Liver (tissue), 3 donors: ENCODE measurements around the gene PASK.

Source experiments
- CTCF ChIP-seq: fragments of 150-350 bp; IDR thresholded peaks from 2 replicates; pipeline ENCODE4 v1.5.1; 2017; ENCODE audit warnings: improper control_type of control experiment, low read depth, low read length; ENCODE audit not compliant: missing input control
- EGR1 ChIP-seq, 2 donors: IDR thresholded peaks; 2 replicates each; pipeline ENCODE4 v1.6.1; 2016 to 2018; ENCODE audit warnings: antibody characterized with exemption in 2 of 2, low read depth in 2 of 2
- JUND ChIP-seq, 2 donors: IDR thresholded peaks; 2 replicates each; pipeline ENCODE4 v1.6.1; 2016; ENCODE audit warnings: antibody characterized with exemption in 2 of 2
- MAX ChIP-seq: IDR thresholded peaks from 2 replicates; pipeline ENCODE4 v1.6.1; 2016; ENCODE audit warnings: antibody characterized with exemption
- RXRA ChIP-seq, 2 donors: IDR thresholded peaks; 2 replicates each; pipeline ENCODE4 v1.6.1; 2017 to 2018; ENCODE audit warnings: antibody characterized with exemption in 2 of 2, mild to moderate bottlenecking in 1 of 2
- SP1 ChIP-seq: IDR thresholded peaks from 2 replicates; pipeline ENCODE4 v1.6.1; 2018; ENCODE audit warnings: antibody characterized with exemption, mild to moderate bottlenecking
- TAF1 ChIP-seq: conservative IDR thresholded peaks from 2 replicates; pipeline ENCODE4 v1.6.1; 2016; ENCODE audit warnings: antibody characterized with exemption, mild to moderate bottlenecking
- YY1 ChIP-seq: IDR thresholded peaks from 2 replicates; pipeline ENCODE4 v1.6.1; 2016; ENCODE audit warnings: antibody characterized with exemption, mild to moderate bottlenecking
- donor health status: healthy.
- donor health status: healthy.

GRCh38 chr2:241094924-241095420, 54.3 kb downstream of the PASK start:
- TF ChIP-seq CTCF (no peak), SP1 (no peak), EGR1 (IDR thresholded peaks at IDR 0.05; ENCODE audit: low read depth in 2 of 2) (no peak), JUND (IDR thresholded peaks at IDR 0.05) (no peak), MAX (no peak), YY1 (no peak), RXRA (IDR thresholded peaks at IDR 0.05) (no peak), TAF1 (no peak)
